Endothelial cell of umbilical vein (primary cell): ENCODE data around the gene PLAGL2. TPM values are rescaled to one million over a fixed set of nuclear protein-coding genes. Genes with fewer than 3 reads are reported as not detected.

Source experiments
- BruUV-seq: library from RNA; stranded (reverse); fragments of 400-500 nt; replicated peaks from 2 replicates; lab custom pipeline; 2021; lab: Mats Ljungman, UMichigan
- CTCF ChIA-PET: fragments of 300-600, 350-600 bp; sonication (Branson Sonifier 250); formaldehyde crosslinking; loops from one replicate; lab custom pipeline; 2021; ENCODE audit warnings: antibody characterized with exemption, inconsistent platforms; lab: Charles Lee
- POLR2A ChIA-PET: fragments of 300-600, 350-600 bp; sonication (Branson Sonifier 250); formaldehyde crosslinking; loops from one replicate; lab custom pipeline; 2021; ENCODE audit warnings: antibody characterized with exemption, inconsistent platforms; lab: Charles Lee
- DNase-seq: peaks from one replicate; pipeline ENCODE4 v3.0.0-alpha.2; 2011; ENCODE audit warnings: low read depth, low spot score
- FAIRE-seq: peaks from 2 replicates; lab custom pipeline; 2011; peaks lifted over from hg19 to GRCh38; lab: Jason Lieb, UNC
- H2AFZ ChIP-seq: 2 replicates; pipeline ENCODE4 v1.6.0; 2012; ENCODE audit warnings: low read depth, low read length, control low read depth, inconsistent platforms
- H3K27ac ChIP-seq: 2 replicates; pipeline ENCODE4 v1.5.1; 2011; ENCODE audit warnings: low read depth, mild to moderate bottlenecking, control low read depth, low read length, moderate library complexity; ENCODE audit not compliant: insufficient read depth
- H3K27me3 ChIP-seq, 2 experiments: 2 replicates each; pipeline versions ENCODE4 v1.6.0 to v1.6.1; 2011; ENCODE audit warnings: low read length in 2 of 2, mixed read lengths in 1 of 2; ENCODE audit not compliant: control insufficient read depth in 2 of 2, insufficient read depth in 2 of 2
- H3K36me3 ChIP-seq, 2 experiments: 2 replicates in 1 of 2; 3 replicates in 1 of 2; pipeline ENCODE4 v1.5.1; 2011; ENCODE audit warnings: low read length in 2 of 2, mild to moderate bottlenecking in 1 of 2, moderate library complexity in 1 of 2; ENCODE audit not compliant: control insufficient read depth in 2 of 2, insufficient read depth in 2 of 2; ENCODE audit errors: extremely low read depth in 1 of 2
- H3K4me1 ChIP-seq: 3 replicates; pipeline ENCODE4 v1.5.1; 2011; ENCODE audit warnings: mild to moderate bottlenecking, low read length; ENCODE audit not compliant: control insufficient read depth, insufficient read depth; ENCODE audit errors: extremely low read depth
- H3K4me2 ChIP-seq: 2 replicates; pipeline ENCODE4 v1.6.1; 2011; ENCODE audit warnings: low read length, control low read depth, mixed read lengths; ENCODE audit not compliant: insufficient read depth
- H3K4me3 ChIP-seq, 3 experiments: fragments of 200-600 bp in 1 of 3; sonication (generic), shearing (Covaris generic) in 1 of 3; replicated peaks in 1 of 3; 2 replicates each; pipeline ENCODE4 v1.5.1; 2011 to 2016; ENCODE audit warnings: control low read depth in 3 of 3, low read length in 3 of 3, mild to moderate bottlenecking in 2 of 3, inconsistent platforms in 1 of 3, low read depth in 1 of 3, moderate library complexity in 1 of 3; ENCODE audit not compliant: insufficient read depth in 1 of 3
- H3K79me2 ChIP-seq: 2 replicates; pipeline ENCODE4 v1.6.0; 2012; ENCODE audit warnings: low read length, inconsistent platforms; ENCODE audit not compliant: control insufficient read depth, insufficient read depth
- H3K9ac ChIP-seq: replicated peaks from 2 replicates; pipeline ENCODE3; 2011; ENCODE audit warnings: low read length, control low read depth; ENCODE audit not compliant: insufficient read depth; ENCODE audit errors: extremely low read depth
- H3K9me1 ChIP-seq: replicated peaks from 3 replicates; pipeline ENCODE4 v1.6.0; 2011; ENCODE audit warnings: mild to moderate bottlenecking, low read length; ENCODE audit not compliant: control insufficient read depth, insufficient read depth; ENCODE audit errors: extremely low read depth
- H3K9me3 ChIP-seq: replicated peaks from 2 replicates; pipeline ENCODE4 v1.5.1; 2012; ENCODE audit warnings: low read length, inconsistent platforms; ENCODE audit not compliant: control insufficient read depth, insufficient read depth
- H4K20me1 ChIP-seq: replicated peaks from 2 replicates; pipeline ENCODE3; 2011; ENCODE audit warnings: mild to moderate bottlenecking, low read length; ENCODE audit not compliant: control insufficient read depth, insufficient read depth; ENCODE audit errors: extremely low read depth
- EZH2 ChIP-seq: IDR thresholded peaks from 2 replicates; pipeline ENCODE4 v1.6.1; 2012; ENCODE audit warnings: borderline replicate concordance, low read depth, mild to moderate bottlenecking, moderate library complexity, low read length, inconsistent platforms; ENCODE audit not compliant: severe bottlenecking
- JUN ChIP-seq: IDR thresholded peaks from 2 replicates; pipeline ENCODE4 v1.6.1; 2011; ENCODE audit warnings: borderline replicate concordance, low read depth; ENCODE audit not compliant: insufficient read length, insufficient read depth
- MYC ChIP-seq: IDR thresholded peaks from one replicate; pipeline ENCODE4 v1.6.1; 2011; ENCODE audit warnings: mild to moderate bottlenecking, low read depth, low read length
- POLR2AphosphoS5 ChIP-seq: IDR thresholded peaks from 2 replicates; pipeline ENCODE4 v1.6.1; 2012; ENCODE audit warnings: low read depth, mild to moderate bottlenecking, control low read depth, low read length, moderate library complexity; ENCODE audit not compliant: insufficient read depth
- dilution Hi-C: fragments of 300-500 bp; cut with MboI; formaldehyde crosslinking; loops from one replicate; pipeline ENCODE4 v1.15.0; 2019; ENCODE audit warnings: low sequenced_read_pairs; ENCODE audit not compliant: extremely low pct_ligation_motif_present
- intact Hi-C: fragments of 100-400 bp; cut with micrococcal nuclease; formaldehyde crosslinking; loops from one replicate; pipeline ENCODE4 v1.10.0; 2022
- polyA plus RNA-seq, 4 experiments: library from polyadenylated mRNA; depleted of rRNA in 3 of 4; stranded (reverse) in 3 of 4; unstranded in 1 of 4; fragments of >200 nt; gene quantifications; 2 replicates each; pipeline versions ENCODE4 v1.2.1 to v1.2.3, GENCODE V29; 2011 to 2012; ENCODE audit warnings: missing spikeins in 1 of 4
- total RNA-seq: library from RNA; stranded (reverse); gene quantifications from 2 replicates; pipeline ENCODE4 v1.2.3, GENCODE V29; 2021
- TF ChIP-seq, protein P1 (sequence below): IDR thresholded peaks from 2 replicates; pipeline ENCODE4 v1.6.1; 2011; ENCODE audit not compliant: insufficient read depth, insufficient read length

The PLAGL2 gene
- total and polyA plus RNA-seq, 2 donors (not counting 3 experiments of a cell fraction or from before 2014, with no cell fraction given) = 8.2 to 15.2 TPM

GRCh38 chr20:32157611-32158010, 49.9 kb downstream of the PLAGL2 start:
- H3K4me1 ChIP-seq = peaks cover 20% of the 10 kb centered on the region
- H3K79me2 ChIP-seq = no peaks in the 10 kb centered on the region
- no peak overlapping the region for H3K4me3 ChIP-seq
- TF ChIP-seq EZH2 (no peak), POLR2AphosphoS5 (no peak), JUN (no peak), MYC (no peak)
- TF ChIP-seq, protein P1, sequence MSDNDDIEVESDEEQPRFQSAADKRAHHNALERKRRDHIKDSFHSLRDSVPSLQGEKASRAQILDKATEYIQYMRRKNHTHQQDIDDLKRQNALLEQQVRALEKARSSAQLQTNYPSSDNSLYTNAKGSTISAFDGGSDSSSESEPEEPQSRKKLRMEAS = no peak
- POLR2A ChIA-PET = no interaction called here
- intact Hi-C loops (loop anchor here (5.0 kb wide), 1 partner anchor 495 kb away; no protein-coding TSS in a partner anchor), dilution Hi-C loops (no loop called here)
- no peaks in the 10 kb centered on the region for H3K9me3 ChIP-seq
- no peak overlapping the region for H3K27ac ChIP-seq
- FAIRE-seq (no peak), DNase-seq (no peak)
- no peak overlapping the region for H3K9ac ChIP-seq
- no peaks in the 10 kb centered on the region for H4K20me1 ChIP-seq
- no peaks in the 10 kb centered on the region for H3K9me1 ChIP-seq
- H2AFZ ChIP-seq = no peak overlapping the region
- peaks cover 7 to 34% of the 10 kb centered on the region in 2 experiments for H3K36me3 ChIP-seq
- BruUV-seq = no TSS peak
- H3K4me2 ChIP-seq = no peak overlapping the region
- CTCF ChIA-PET = no interaction called here
- H3K27me3 ChIP-seq = no peaks in the 10 kb centered on the region
